OCI-LY1 (cell line): ENCODE data around the gene PTPN2.

Source experiments
- H2AFZ ChIP-seq: fragments of 200-600 bp; sonication (generic), shearing (Covaris generic); 2 replicates; pipeline ENCODE4 v1.6.0; 2014; ENCODE audit warnings: antibody characterized with exemption, mild to moderate bottlenecking, low read length
- H3F3A ChIP-seq: fragments of 200-600 bp; sonication (generic), shearing (Covaris generic); 2 replicates; pipeline ENCODE4 v1.6.0; 2014; ENCODE audit warnings: mild to moderate bottlenecking, antibody characterized with exemption, low read length, moderate library complexity; ENCODE audit not compliant: insufficient read depth
- H3K27ac ChIP-seq: fragments of 200-600 bp; sonication (generic); 2 replicates; pipeline ENCODE4 v1.5.1; 2014; ENCODE audit warnings: low read length, mixed run types, mild to moderate bottlenecking, low read depth; ENCODE audit not compliant: poor library complexity, severe bottlenecking
- H3K27me3 ChIP-seq: fragments of 200-600 bp; sonication (generic); 2 replicates; pipeline ENCODE4 v1.6.0; 2014; ENCODE audit warnings: antibody characterized with exemption, mild to moderate bottlenecking, low read length, moderate library complexity; ENCODE audit not compliant: insufficient read depth
- H3K36me3 ChIP-seq: fragments of 200-600 bp; sonication (generic); 2 replicates; pipeline ENCODE4 v1.6.1; 2014; ENCODE audit warnings: mild to moderate bottlenecking, antibody characterized with exemption, low read length, moderate library complexity, mixed read lengths; ENCODE audit not compliant: insufficient read depth
- H3K4me1 ChIP-seq: fragments of 200-600 bp; sonication (generic); 2 replicates; pipeline ENCODE4 v1.5.1; 2014; ENCODE audit warnings: mild to moderate bottlenecking, low read length, moderate library complexity; ENCODE audit not compliant: insufficient read depth, severe bottlenecking
- H3K4me2 ChIP-seq: fragments of 200-600 bp; sonication (generic), shearing (Covaris generic); 2 replicates; pipeline ENCODE4 v1.6.1; 2014; ENCODE audit warnings: low read length
- H3K4me3 ChIP-seq: fragments of 200-600 bp; sonication (generic); 2 replicates; pipeline ENCODE4 v1.5.1; 2014; ENCODE audit warnings: low read length, low read depth, mild to moderate bottlenecking, mixed read lengths; ENCODE audit not compliant: poor library complexity, severe bottlenecking
- H3K79me2 ChIP-seq: fragments of 200-600 bp; shearing (Covaris generic); 2 replicates; pipeline ENCODE4 v1.6.1; 2016; ENCODE audit warnings: mixed run types, low read length, mixed read lengths; ENCODE audit not compliant: insufficient read depth
- H3K9ac ChIP-seq: fragments of 200-600 bp; sonication (generic), shearing (Covaris generic); 2 replicates; pipeline ENCODE4 v1.6.1; 2014; ENCODE audit warnings: mild to moderate bottlenecking, low read length, mixed read lengths
- H3K9me2 ChIP-seq: fragments of 200-600 bp; sonication (generic), shearing (Covaris generic); 2 replicates; pipeline ENCODE4 v1.6.1; 2014; ENCODE audit warnings: low read depth, mild to moderate bottlenecking, low read length, mixed read lengths
- H3K9me3 ChIP-seq: fragments of 200-600 bp; shearing (Covaris generic); 2 replicates; pipeline ENCODE4 v1.6.1; 2014; ENCODE audit warnings: low read length, mixed read lengths
- H4K20me1 ChIP-seq: fragments of 200-600 bp; sonication (generic), shearing (Covaris generic); 2 replicates; pipeline ENCODE4 v1.6.0; 2016; ENCODE audit warnings: mild to moderate bottlenecking, low read length; ENCODE audit not compliant: insufficient read depth
- EZH2 ChIP-seq: fragments of 200-600 bp; sonication (generic), shearing (Covaris generic); IDR thresholded peaks from 2 replicates; pipeline ENCODE4 v1.8.0; 2017; ENCODE audit warnings: borderline replicate concordance, mixed run types, mild to moderate bottlenecking, antibody characterized with exemption, low read length, moderate library complexity, mixed read lengths
- TF ChIP-seq, protein P1 (sequence below): fragments of 200-600 bp; sonication (generic), shearing (Covaris generic); IDR thresholded peaks from 2 replicates; pipeline ENCODE4 v1.5.1; 2017; ENCODE audit warnings: mild to moderate bottlenecking, antibody characterized with exemption, low read length, moderate library complexity, mixed read lengths

The PTPN2 gene

DNA sequence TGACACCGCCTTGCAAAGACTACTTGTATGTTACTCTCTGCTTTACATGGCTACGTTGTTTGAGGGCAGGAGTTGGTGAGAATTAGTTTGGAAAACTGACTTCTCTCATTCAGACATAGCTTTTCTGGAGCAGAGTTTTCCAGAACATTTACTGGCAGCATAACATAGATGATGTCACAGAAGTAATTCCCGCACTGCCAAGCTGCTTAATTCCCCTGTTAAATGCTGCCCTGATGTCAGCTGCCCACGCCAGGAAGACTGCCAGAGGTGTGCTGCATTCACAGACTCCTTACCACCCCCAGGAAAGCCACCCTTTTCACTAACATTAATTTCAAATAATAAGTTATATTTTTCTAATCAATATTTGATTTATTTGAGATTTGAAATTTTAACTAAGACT lies 24.7 kb upstream of the PTPN2 start:
- TF ChIP-seq EZH2, result no peak
- TF ChIP-seq, protein P1, sequence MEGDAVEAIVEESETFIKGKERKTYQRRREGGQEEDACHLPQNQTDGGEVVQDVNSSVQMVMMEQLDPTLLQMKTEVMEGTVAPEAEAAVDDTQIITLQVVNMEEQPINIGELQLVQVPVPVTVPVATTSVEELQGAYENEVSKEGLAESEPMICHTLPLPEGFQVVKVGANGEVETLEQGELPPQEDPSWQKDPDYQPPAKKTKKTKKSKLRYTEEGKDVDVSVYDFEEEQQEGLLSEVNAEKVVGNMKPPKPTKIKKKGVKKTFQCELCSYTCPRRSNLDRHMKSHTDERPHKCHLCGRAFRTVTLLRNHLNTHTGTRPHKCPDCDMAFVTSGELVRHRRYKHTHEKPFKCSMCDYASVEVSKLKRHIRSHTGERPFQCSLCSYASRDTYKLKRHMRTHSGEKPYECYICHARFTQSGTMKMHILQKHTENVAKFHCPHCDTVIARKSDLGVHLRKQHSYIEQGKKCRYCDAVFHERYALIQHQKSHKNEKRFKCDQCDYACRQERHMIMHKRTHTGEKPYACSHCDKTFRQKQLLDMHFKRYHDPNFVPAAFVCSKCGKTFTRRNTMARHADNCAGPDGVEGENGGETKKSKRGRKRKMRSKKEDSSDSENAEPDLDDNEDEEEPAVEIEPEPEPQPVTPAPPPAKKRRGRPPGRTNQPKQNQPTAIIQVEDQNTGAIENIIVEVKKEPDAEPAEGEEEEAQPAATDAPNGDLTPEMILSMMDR, result no peak
- Histone ChIP-seq H3K4me2 (no peak overlapping the region), H3K36me3 (no peaks in the 10 kb centered on the region), H3F3A (no peaks in the 10 kb centered on the region), H3K27ac (no peak overlapping the region), H3K79me2 (no peaks in the 10 kb centered on the region), H2AFZ (no peak overlapping the region), H3K27me3 (peaks cover 18% of the 10 kb centered on the region; the same call in 1 of the 2 replicates), H3K9ac (no peak overlapping the region), H3K4me1 (peaks cover 10% of the 10 kb centered on the region), H4K20me1 (no peaks in the 10 kb centered on the region), H3K9me2 (no peaks in the 10 kb centered on the region), H3K9me3 (no peaks in the 10 kb centered on the region), H3K4me3 (no peak overlapping the region)

- H3K9ac ChIP-seq, result no peak overlapping the region
- no peaks in the 10 kb centered on the region for H3F3A ChIP-seq
- H3K9me2 ChIP-seq, result no peaks in the 10 kb centered on the region
- no peaks in the 10 kb centered on the region for H4K20me1 ChIP-seq
- H3K9me3 ChIP-seq, result no peaks in the 10 kb centered on the region
- no peak for TF ChIP-seq EZH2
- TF ChIP-seq, protein P1, result no peak
- H3K4me3 ChIP-seq, result no peak overlapping the region
- H3K27ac ChIP-seq, result no peak overlapping the region
- peaks cover 18% of the 10 kb centered on the region; the same call in 1 of the 2 replicates for H3K27me3 ChIP-seq
- no peak overlapping the region for H2AFZ ChIP-seq
- no peak overlapping the region for H3K4me2 ChIP-seq
- no peaks in the 10 kb centered on the region for H3K79me2 ChIP-seq
- H3K36me3 ChIP-seq, result no peaks in the 10 kb centered on the region
- peaks cover 10% of the 10 kb centered on the region for H3K4me1 ChIP-seq
These were observed 23.4 kb upstream of the PTPN2 start for GRCh38 chr18:12907258-12907925.

DNA sequence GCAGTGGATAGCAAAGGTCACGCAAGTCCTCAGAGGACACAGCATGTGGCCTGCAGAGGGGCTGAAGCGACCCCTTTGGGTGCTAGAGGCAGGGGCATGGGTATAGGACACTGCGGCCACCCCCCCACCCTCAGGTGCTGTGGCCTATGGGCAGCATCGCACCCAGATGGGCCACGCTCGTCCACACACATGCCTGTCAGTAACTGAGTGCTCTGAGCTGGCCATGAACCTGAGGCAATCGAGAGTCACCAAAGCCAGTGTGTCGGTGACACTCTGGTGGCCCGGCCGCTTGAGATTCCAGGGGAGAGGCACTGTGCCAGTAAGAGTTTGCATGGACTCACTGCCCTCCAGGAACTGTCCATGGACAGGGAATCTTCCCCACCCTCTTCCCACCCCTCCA lies 22.7 kb upstream of the PTPN2 start:
- no peak for TF ChIP-seq EZH2
- TF ChIP-seq, protein P1, result no peak
- no peak overlapping the region for H3K9ac ChIP-seq
- H3K4me1 ChIP-seq, result peaks cover 10% of the 10 kb centered on the region
- H3K27ac ChIP-seq, result no peak overlapping the region
- peaks cover 18% of the 10 kb centered on the region; the same call in 1 of the 2 replicates for H3K27me3 ChIP-seq
- no peaks in the 10 kb centered on the region for H3F3A ChIP-seq
- H3K36me3 ChIP-seq, result no peaks in the 10 kb centered on the region
- H3K9me3 ChIP-seq, result no peaks in the 10 kb centered on the region
- no peaks in the 10 kb centered on the region for H3K9me2 ChIP-seq
- H2AFZ ChIP-seq, result no peak overlapping the region
- no peak overlapping the region for H3K4me2 ChIP-seq
- no peak overlapping the region for H3K4me3 ChIP-seq
- H3K79me2 ChIP-seq, result no peaks in the 10 kb centered on the region
- no peaks in the 10 kb centered on the region for H4K20me1 ChIP-seq
